ENCODE measurements around the gene TRERF1. TPM values are rescaled to one million over a fixed set of nuclear protein-coding genes. Genes with fewer than 3 reads are reported as not detected.

TRERF1 gene
- polyA plus RNA-seq, 1 of the 3 experiments (the other 2 are of a cell fraction), result 3.6 TPM

- no peak for TF ChIP-seq RCOR1 (IDR thresholded peaks at IDR 0.05; ENCODE audit: low read length)
- TF ChIP-seq TAF1 (IDR thresholded peaks at IDR 0.05; ENCODE audit: borderline replicate concordance, low read depth, low read length), result no peak
- TF ChIP-seq FOSL2 (IDR thresholded peaks at IDR 0.05; ENCODE audit: borderline replicate concordance, low read depth), result peak; percentile 67
- no peak for TF ChIP-seq MXI1 (IDR thresholded peaks at IDR 0.05; ENCODE audit: low read depth, low read length)
- TF ChIP-seq USF1 (IDR thresholded peaks at IDR 0.05; ENCODE audit: borderline replicate concordance, low read depth), result no peak
- peak; percentile 77 to 94 for TF ChIP-seq EP300 (IDR thresholded peaks at IDR 0.05; ENCODE audit: borderline replicate concordance in 1 of 2, low read depth in 1 of 2, low read length in 1 of 2)
- peak; percentile 9; the same call in 1 of the 2 replicates for TF ChIP-seq YY1 (IDR thresholded peaks at IDR 0.05; ENCODE audit: low read depth)
- no peak for TF ChIP-seq RAD21 (IDR thresholded peaks at IDR 0.05; ENCODE audit: low read length)
Observed at GRCh38 chr6:42190554-42191183, 261.1 kb downstream of the TRERF1 start (continued).

GRCh38 chr6:42188406-42188805, 263.3 kb downstream of the TRERF1 start:
- Histone ChIP-seq H3K4me2 (no peak overlapping the region), H2AFZ (ENCODE audit: low read depth) (no peak overlapping the region), H3K27me3 (ENCODE audit: insufficient read depth) (no peaks in the 10 kb centered on the region), H3K4me1 (ENCODE audit: control insufficient read depth in 1 of 2, insufficient read depth in 2 of 2, low read depth in 1 of 2, low read length in 1 of 2) (peaks cover 5 to 8% of the 10 kb centered on the region in 2 experiments; a peak in 2 of 4 replicates), H4K20me1 (ENCODE audit: insufficient read depth) (no peaks in the 10 kb centered on the region), H3K79me2 (ENCODE audit: insufficient read depth) (no peaks in the 10 kb centered on the region), H3K4me3 (ENCODE audit: low read depth in 2 of 2, low read length in 1 of 2) (no peak overlapping the region), H3K9me2 (no peaks in the 10 kb centered on the region), H3K36me3 (replicated peaks in 1 of 2; ENCODE audit: control insufficient read depth in 1 of 2, insufficient read depth in 2 of 2, low read length in 1 of 2) (no peaks in the 10 kb centered on the region), H3K9me3 (no peaks in the 10 kb centered on the region), H3F3A (replicated peaks; ENCODE audit: insufficient read depth) (peaks cover 17% of the 10 kb centered on the region), H3K9ac (no peak overlapping the region), H3K27ac (ENCODE audit: low read depth in 2 of 2, low read length in 1 of 2) (no peak overlapping the region)
- 97% methylated on average over 6 of the region's 6 CpGs for WGBS (ENCODE audit: low lambda C conversion rate)
- POLR2A ChIA-PET, result interaction anchor here (1.0 kb wide), 1 partner anchor 10 kb away, joined by 3 read pairs; no protein-coding TSS in a partner anchor
- DNase-seq, result no peak
- TF ChIP-seq EP300 (IDR thresholded peaks at IDR 0.05; ENCODE audit: borderline replicate concordance in 1 of 2, low read depth in 1 of 2, low read length in 1 of 2) (no peak), YY1 (IDR thresholded peaks at IDR 0.05; ENCODE audit: low read depth) (no peak), IRF3 (IDR thresholded peaks at IDR 0.05; ENCODE audit: low read depth, low read length) (no peak), NFIC (IDR thresholded peaks at IDR 0.05; ENCODE audit: borderline replicate concordance) (no peak), POLR2AphosphoS5 (IDR thresholded peaks at IDR 0.05; ENCODE audit: low read depth, low read length) (no peak), FOSL2 (IDR thresholded peaks at IDR 0.05; ENCODE audit: borderline replicate concordance, low read depth) (no peak), MAX (IDR thresholded peaks at IDR 0.05; ENCODE audit: low read depth) (no peak), RFX5 (IDR thresholded peaks at IDR 0.05; ENCODE audit: low read length) (no peak), RAD21 (IDR thresholded peaks at IDR 0.05; ENCODE audit: low read length) (no peak), ELF1 (IDR thresholded peaks at IDR 0.05) (no peak), FOXM1 (IDR thresholded peaks at IDR 0.05; ENCODE audit: low read depth) (no peak), RXRA (IDR thresholded peaks at IDR 0.05; ENCODE audit: borderline replicate concordance, low read depth) (no peak)
- CTCF ChIA-PET, result interaction anchor here (0.7 to 3.4 kb wide), 3 partner anchors 26 to 343 kb away, joined by 3 to 17 read pairs (median 3); no protein-coding TSS in a partner anchor

Data from SK-N-SH (cell line).